ENCODE data around the gene SPAG17.

DNA sequence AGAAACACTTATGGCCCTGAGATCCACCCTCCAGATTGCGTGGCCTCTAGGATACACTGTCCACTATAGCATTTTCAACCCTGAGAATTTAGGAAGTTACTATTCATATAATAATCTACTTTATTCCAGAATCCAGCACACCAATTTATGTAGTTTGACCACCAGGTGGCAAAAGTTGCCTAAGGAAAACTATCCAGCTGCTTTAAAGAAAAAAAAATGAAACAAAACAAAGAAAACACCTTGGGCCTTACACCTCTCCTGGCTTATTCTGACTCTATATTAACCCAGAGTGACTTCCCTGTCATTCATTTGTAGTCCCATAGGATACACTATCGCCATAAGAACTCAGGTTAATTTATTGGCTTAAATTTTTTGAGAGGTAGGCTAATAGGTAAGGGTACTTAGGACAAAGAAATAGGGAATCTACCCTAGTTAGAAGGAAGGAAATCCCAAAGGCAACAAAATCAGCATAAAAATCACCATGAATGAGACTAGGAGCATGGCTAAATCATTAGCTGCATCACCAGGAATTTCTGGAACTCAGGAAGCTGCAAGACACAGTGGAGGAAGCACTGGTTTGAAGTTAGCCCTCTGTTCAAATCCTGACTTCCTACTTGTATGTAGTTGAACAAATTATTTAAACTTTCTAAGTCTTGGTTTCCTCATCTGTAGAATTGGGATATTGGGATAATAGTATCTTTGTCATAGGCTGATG, 107.5 kb downstream of the SPAG17 start:
- TF ChIP-seq, protein P1, sequence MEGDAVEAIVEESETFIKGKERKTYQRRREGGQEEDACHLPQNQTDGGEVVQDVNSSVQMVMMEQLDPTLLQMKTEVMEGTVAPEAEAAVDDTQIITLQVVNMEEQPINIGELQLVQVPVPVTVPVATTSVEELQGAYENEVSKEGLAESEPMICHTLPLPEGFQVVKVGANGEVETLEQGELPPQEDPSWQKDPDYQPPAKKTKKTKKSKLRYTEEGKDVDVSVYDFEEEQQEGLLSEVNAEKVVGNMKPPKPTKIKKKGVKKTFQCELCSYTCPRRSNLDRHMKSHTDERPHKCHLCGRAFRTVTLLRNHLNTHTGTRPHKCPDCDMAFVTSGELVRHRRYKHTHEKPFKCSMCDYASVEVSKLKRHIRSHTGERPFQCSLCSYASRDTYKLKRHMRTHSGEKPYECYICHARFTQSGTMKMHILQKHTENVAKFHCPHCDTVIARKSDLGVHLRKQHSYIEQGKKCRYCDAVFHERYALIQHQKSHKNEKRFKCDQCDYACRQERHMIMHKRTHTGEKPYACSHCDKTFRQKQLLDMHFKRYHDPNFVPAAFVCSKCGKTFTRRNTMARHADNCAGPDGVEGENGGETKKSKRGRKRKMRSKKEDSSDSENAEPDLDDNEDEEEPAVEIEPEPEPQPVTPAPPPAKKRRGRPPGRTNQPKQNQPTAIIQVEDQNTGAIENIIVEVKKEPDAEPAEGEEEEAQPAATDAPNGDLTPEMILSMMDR (IDR thresholded peaks at IDR 0.05; ENCODE audit: borderline replicate concordance, extremely low read depth, low read length, poor library complexity, severe bottlenecking), result peak; percentile 35
- TF ChIP-seq EZH2 (IDR thresholded peaks at IDR 0.05; ENCODE audit: borderline replicate concordance, low read depth, low read length, severe bottlenecking), result no peak
